Measurements from ENCODE around the gene GGPS1. TPM values are rescaled to one million over a fixed set of nuclear protein-coding genes. Genes with fewer than 3 reads are reported as not detected.
"Not testable (repeated sequence)": the region's sequence is repeated elsewhere in the genome, so short reads cannot be mapped to it uniquely, and the experiment has no call there.

Gene GGPS1
- total RNA-seq, 2 experiments from 2014 or later: 35.6 to 37.4 TPM

DNA sequence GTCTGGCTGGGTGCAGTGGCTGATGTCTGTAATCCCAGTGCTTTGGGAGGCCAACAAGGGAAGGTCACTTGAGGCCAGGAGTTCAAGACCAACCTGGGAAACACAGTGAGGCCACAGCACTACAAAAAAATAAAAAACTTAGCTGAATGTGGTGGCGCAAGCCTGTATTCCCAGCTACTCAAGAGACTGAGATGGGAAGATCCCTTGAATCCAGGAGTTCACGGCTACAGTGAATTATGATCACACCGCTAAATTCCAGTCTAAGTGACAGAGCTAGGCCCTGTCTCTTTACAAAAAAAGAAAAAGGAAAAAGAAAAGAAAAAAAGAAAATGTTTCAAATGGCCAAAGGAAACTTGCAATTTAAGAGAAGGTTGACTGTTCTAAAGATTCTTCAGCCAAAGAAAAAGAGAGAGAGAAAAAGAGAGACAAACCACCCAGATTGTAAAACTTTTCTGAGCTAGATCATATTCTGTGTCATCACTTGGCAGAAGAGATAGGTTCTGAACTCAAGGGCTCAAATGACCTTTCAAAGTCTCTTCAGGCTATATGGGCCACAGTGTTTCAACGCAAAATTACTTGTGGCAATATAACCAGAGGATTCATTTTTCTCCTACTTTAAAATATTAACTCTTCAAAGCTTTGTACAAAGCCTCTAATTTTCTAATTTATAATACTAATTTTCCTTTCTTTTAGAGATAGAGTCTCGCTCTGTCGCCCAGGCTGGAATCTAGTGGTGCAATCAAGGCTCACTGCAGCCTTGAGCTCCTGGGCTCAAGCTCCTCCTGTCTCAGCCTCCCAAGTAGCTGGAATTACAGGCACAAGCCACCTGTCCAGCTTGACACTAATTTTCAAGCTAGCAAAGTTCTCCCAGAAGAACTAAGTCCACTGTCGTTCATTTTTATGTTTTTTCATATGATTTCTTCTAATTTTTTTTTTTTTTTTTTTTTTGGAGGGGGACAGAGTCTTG lies 20.9 kb upstream of the GGPS1 start:
- H3K9me3 Mint-ChIP-seq (ENCODE audit: low read depth): no peaks in the 10 kb centered on the region
- no peak overlapping the region for H3K4me3 Mint-ChIP-seq
- intact Hi-C loops (cut with DNase I, micrococcal nuclease): no loop called here
- H3K4me1 Mint-ChIP-seq: peaks cover 59% of the 10 kb centered on the region
- H3K27me3 Mint-ChIP-seq: no peaks in the 10 kb centered on the region
- DNase-seq (no peak), ATAC-seq (no peak)
- H3K27ac Mint-ChIP-seq: peak overlapping the region; percentile 28
- CTCF ChIA-PET: interaction anchor here (0.6 to 2.0 kb wide), 9 partner anchors 11 to 195 kb away, joined by 3 to 6 read pairs (median 3); no protein-coding TSS in a partner anchor
- POLR2A ChIA-PET: interaction anchor here (1.0 kb wide), 1 partner anchor 10 kb away, joined by 5 read pairs; no protein-coding TSS in a partner anchor
- H3K36me3 Mint-ChIP-seq (ENCODE audit: low read depth): peaks cover 14% of the 10 kb centered on the region

DNA sequence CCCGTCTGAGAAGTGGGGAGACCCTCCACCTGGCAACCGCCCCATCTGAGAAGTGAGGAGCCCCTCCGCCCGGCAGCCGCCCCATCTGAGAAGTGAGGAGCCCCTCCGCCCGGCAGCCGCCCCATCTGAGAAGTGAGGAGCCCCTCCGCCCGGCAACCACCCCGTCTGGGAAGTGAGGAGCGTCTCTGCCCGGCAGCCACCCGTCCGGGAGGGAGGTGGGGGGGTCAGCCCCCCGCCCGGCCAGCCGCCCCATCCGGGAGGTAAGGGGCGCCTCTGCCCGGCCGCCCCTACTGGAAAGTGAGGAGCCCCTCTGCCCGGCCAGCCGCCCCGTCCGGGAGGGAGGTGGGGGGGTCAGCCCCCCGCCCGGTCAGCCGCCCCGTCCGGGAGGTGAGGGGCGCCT lies 19.2 kb upstream of the GGPS1 start:
- H3K36me3 Mint-ChIP-seq (ENCODE audit: low read depth): peaks cover 17% of the 10 kb centered on the region
- H3K4me3 Mint-ChIP-seq; POLR2A ChIA-PET; H3K9me3 Mint-ChIP-seq (ENCODE audit: low read depth); H3K27ac Mint-ChIP-seq; H3K27me3 Mint-ChIP-seq; ATAC-seq; CTCF ChIA-PET; DNase-seq; intact Hi-C loops (cut with DNase I, micrococcal nuclease): not testable (repeated sequence)
- peaks cover 68% of the 10 kb centered on the region for H3K4me1 Mint-ChIP-seq

DNA sequence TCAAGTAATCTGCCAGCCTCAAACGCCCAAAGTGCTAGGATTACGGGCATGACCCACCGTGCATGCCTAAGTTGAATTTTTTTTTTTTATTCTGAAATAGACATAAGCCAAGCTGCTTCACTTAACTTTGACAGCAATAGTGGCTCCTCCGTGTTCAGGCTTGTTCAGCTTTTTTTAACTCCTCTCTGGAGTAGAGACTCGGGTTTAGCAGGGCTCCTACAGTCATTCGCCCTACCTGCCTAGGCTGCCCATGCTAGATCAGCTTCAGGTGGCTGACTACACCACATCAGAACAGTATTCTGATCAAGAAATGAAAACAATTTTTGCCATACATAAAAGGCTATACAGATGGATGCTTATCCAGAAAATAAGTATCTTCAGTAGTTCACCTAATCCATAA lies 15.1 kb upstream of the GGPS1 start:
- ChIA-PET POLR2A (interaction anchor here (1.3 to 1.6 kb wide), 2 partner anchors 9 kb away, joined by 3 to 4 read pairs; no protein-coding TSS in a partner anchor), CTCF (interaction anchor here (0.6 to 2.7 kb wide), 3 partner anchors 12 to 110 kb away, joined by 3 to 13 read pairs (median 3); no protein-coding TSS in a partner anchor)
- intact Hi-C loops (cut with DNase I, micrococcal nuclease): no loop called here
- ATAC-seq: peak; percentile 39
- H3K27ac Mint-ChIP-seq: peak overlapping the region; percentile 73
- H3K27me3 Mint-ChIP-seq: no peaks in the 10 kb centered on the region
- H3K36me3 Mint-ChIP-seq (ENCODE audit: low read depth): peaks cover 11% of the 10 kb centered on the region
- peak overlapping the region; percentile 48 for H3K4me3 Mint-ChIP-seq
- no peaks in the 10 kb centered on the region for H3K9me3 Mint-ChIP-seq (ENCODE audit: low read depth)
- DNase-seq: no peak
- peaks cover 58% of the 10 kb centered on the region for H3K4me1 Mint-ChIP-seq

DNA sequence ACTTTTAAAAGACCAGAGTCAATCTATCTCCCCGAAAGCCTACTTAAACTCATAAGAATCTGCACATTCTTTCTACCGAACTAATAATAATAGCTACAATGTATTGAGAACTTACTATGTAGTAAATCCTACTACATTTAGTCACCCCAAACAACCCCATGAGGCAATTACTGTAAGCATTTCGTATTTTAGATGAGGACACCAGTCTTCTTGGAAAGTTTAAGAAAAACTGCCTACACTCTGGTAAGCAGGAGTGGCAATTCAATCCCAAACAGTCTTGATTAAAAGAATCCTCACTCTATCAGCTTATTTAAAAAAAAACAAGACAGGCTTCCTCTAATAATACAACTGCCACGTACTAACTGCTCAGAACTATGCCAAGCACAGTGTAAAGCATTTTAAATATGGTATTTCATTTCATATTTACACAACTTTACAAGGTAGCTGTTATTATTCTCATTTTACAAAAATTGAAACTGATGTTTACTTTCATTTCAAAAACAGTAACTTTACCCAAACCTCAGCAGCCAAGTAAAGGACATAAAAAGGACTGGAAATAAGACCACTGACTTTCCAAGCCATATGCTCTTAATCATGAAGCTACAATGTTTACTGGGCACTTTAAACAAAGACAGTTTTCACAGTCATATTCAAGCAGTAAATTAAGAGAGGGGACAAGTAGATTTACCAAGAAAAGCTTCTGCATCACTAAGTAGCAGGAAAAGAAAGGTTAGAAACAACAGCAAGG lies 14.3 kb upstream of the GGPS1 start:
- peak; percentile 16 for ATAC-seq
- intact Hi-C loops (cut with DNase I, micrococcal nuclease): no loop called here
- no peaks in the 10 kb centered on the region for H3K9me3 Mint-ChIP-seq (ENCODE audit: low read depth)
- H3K4me1 Mint-ChIP-seq: peaks cover 66% of the 10 kb centered on the region
- no peak for DNase-seq
- no peaks in the 10 kb centered on the region for H3K27me3 Mint-ChIP-seq
- H3K27ac Mint-ChIP-seq: peak overlapping the region; percentile 73
- peak overlapping the region; percentile 27 for H3K4me3 Mint-ChIP-seq
- ChIA-PET POLR2A (interaction anchor here (1.6 kb wide), 1 partner anchor 9 kb away, joined by 3 read pairs; no protein-coding TSS in a partner anchor), CTCF (interaction anchor here (0.8 to 2.7 kb wide), 4 partner anchors 9 to 22 kb away, joined by 3 to 13 read pairs (median 8); no protein-coding TSS in a partner anchor)
- H3K36me3 Mint-ChIP-seq (ENCODE audit: low read depth): peaks cover 20% of the 10 kb centered on the region

DNA sequence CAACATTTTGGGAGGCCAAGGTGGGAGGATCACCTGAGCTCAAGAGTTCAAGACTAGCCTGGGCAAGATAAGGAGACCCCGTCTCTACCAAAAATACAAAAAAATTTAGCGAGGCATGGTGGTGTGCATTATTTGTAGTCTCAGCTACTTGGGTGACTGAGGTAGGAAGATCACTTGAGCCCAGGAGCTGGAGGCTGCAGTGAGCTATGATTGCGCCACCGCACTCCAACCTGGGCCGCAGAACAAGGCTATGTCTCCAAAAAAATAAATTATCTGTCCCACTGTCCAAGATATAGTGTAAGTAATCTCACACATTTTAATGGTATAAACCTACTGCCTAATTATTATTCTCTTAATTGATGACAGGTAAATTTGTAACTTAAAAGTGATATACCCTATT lies 13.2 kb upstream of the GGPS1 start:
- H3K9me3 Mint-ChIP-seq (ENCODE audit: low read depth): no peaks in the 10 kb centered on the region
- no peak overlapping the region for H3K4me3 Mint-ChIP-seq
- peaks cover 68% of the 10 kb centered on the region for H3K4me1 Mint-ChIP-seq
- ChIA-PET CTCF (interaction anchor here (0.7 to 2.7 kb wide), 3 partner anchors 10 to 39 kb away, joined by 3 to 13 read pairs (median 13); no protein-coding TSS in a partner anchor), POLR2A (interaction anchor here (1.0 kb wide), 2 partner anchors 10 to 12 kb away, joined by 5 to 6 read pairs; partner anchors contain the start of gene ARID4B)
- ATAC-seq: no peak
- H3K36me3 Mint-ChIP-seq (ENCODE audit: low read depth): peaks cover 23% of the 10 kb centered on the region
- no peaks in the 10 kb centered on the region for H3K27me3 Mint-ChIP-seq
- H3K27ac Mint-ChIP-seq: no peak overlapping the region
- no peak for DNase-seq
- intact Hi-C loops (cut with DNase I, micrococcal nuclease): no loop called here

DNA sequence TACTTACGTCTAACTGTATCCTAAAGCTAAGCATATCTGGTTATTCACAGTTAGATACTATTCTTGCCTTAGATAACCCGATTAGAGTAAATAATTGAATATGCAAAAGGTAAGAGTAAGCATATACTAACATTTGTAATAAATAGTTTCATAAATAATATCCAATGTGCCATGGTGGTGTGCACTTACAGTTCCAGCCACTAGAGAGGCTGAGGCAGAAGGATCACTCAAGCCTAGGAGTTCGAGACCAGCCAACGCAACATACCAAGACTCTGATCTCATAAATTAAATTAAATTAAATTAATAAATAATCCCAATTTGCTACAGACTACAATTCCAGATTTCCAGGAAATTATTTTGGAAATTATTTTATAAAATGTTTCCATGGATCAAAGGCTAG lies 12.6 kb upstream of the GGPS1 start:
- H3K27me3 Mint-ChIP-seq: no peaks in the 10 kb centered on the region
- H3K4me1 Mint-ChIP-seq: peaks cover 71% of the 10 kb centered on the region
- intact Hi-C loops (cut with DNase I, micrococcal nuclease): no loop called here
- H3K4me3 Mint-ChIP-seq: no peak overlapping the region
- ChIA-PET CTCF (interaction anchor here (0.7 to 2.7 kb wide), 2 partner anchors 9 to 40 kb away, joined by 3 to 13 read pairs; no protein-coding TSS in a partner anchor), POLR2A (interaction anchor here (1.0 kb wide), 2 partner anchors 10 to 12 kb away, joined by 5 to 6 read pairs; partner anchors contain the start of gene ARID4B)
- peaks cover 29% of the 10 kb centered on the region for H3K36me3 Mint-ChIP-seq (ENCODE audit: low read depth)
- H3K27ac Mint-ChIP-seq: no peak overlapping the region
- ATAC-seq: no peak
- H3K9me3 Mint-ChIP-seq (ENCODE audit: low read depth): no peaks in the 10 kb centered on the region
- DNase-seq: no peak

DNA sequence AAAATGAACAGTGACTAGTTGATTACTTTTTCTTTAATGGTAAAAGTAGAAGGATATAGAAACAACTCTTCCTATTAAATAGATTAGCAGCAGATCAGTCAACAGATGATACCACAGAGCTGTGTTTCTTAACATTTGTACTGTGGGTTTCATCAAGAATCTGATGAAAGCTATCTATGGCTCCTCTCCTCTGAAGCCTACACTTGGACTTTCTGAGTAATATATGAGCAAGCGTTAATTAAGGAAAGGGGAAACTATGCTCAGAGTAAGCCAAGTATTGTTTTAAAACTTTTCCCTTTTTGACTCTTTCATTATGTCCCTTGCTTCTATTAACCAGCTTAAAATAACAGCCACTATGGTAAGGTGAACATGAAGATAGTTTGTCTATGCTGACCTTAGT lies 11.2 kb upstream of the GGPS1 start:
- POLR2A ChIA-PET: interaction anchor here (0.7 to 1.3 kb wide), 4 partner anchors 10 to 711 kb away, joined by 3 to 5 read pairs (median 4); partner anchors contain the start of genes ARID4B and GGPS1
- peak; percentile 75 for ATAC-seq
- intact Hi-C loops (cut with DNase I, micrococcal nuclease): loop anchor here in 1 of 2 experiments (1.0 kb wide), 1 partner anchor 8 kb away; no protein-coding TSS in a partner anchor
- CTCF ChIA-PET: interaction anchor here (0.8 to 1.7 kb wide), 5 partner anchors 8 to 100 kb away, joined by 3 to 8 read pairs (median 4); partner anchors contain the start of gene GGPS1
- H3K27ac Mint-ChIP-seq: peak overlapping the region; percentile 84
- no peak for DNase-seq
- H3K4me1 Mint-ChIP-seq: peaks cover 76% of the 10 kb centered on the region
- no peaks in the 10 kb centered on the region for H3K27me3 Mint-ChIP-seq
- no peaks in the 10 kb centered on the region for H3K9me3 Mint-ChIP-seq (ENCODE audit: low read depth)
- no peak overlapping the region for H3K4me3 Mint-ChIP-seq
- H3K36me3 Mint-ChIP-seq (ENCODE audit: low read depth): peaks cover 33% of the 10 kb centered on the region

DNA sequence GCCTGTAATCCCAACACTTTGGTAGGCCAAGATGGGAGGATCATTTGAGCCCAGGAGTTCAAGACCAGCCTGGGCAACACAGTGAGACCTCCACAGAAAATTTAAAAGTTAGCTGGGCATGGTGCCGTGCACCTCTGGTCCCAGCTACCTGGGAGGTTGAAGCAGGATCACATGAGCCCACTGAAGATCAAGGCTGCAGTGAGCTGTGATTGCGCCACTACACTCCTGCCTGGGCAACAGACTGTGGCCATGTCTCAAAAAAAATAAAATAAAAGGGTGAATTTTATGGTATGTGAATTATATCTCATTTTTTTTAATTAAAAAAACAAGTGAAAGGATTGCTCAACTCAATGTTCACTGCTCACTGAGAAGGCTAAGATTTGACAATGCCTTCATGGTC lies 9.1 kb upstream of the GGPS1 start:
- ATAC-seq (no peak), DNase-seq (no peak)
- H3K4me3 Mint-ChIP-seq: no peak overlapping the region
- peaks cover 70% of the 10 kb centered on the region for H3K4me1 Mint-ChIP-seq
- peaks cover 34% of the 10 kb centered on the region for H3K36me3 Mint-ChIP-seq (ENCODE audit: low read depth)
- intact Hi-C loops (cut with DNase I, micrococcal nuclease): no loop called here
- no peak overlapping the region for H3K27ac Mint-ChIP-seq
- ChIA-PET CTCF (interaction anchor here (0.8 to 1.7 kb wide), 3 partner anchors 12 to 60 kb away, joined by 3 to 8 read pairs (median 4); no protein-coding TSS in a partner anchor), POLR2A (interaction anchor here (1.9 kb wide), 1 partner anchor 9 kb away, joined by 9 read pairs; the partner anchor contains the start of genes ARID4B and GGPS1)
- no peaks in the 10 kb centered on the region for H3K27me3 Mint-ChIP-seq
- H3K9me3 Mint-ChIP-seq (ENCODE audit: low read depth): no peaks in the 10 kb centered on the region

DNA sequence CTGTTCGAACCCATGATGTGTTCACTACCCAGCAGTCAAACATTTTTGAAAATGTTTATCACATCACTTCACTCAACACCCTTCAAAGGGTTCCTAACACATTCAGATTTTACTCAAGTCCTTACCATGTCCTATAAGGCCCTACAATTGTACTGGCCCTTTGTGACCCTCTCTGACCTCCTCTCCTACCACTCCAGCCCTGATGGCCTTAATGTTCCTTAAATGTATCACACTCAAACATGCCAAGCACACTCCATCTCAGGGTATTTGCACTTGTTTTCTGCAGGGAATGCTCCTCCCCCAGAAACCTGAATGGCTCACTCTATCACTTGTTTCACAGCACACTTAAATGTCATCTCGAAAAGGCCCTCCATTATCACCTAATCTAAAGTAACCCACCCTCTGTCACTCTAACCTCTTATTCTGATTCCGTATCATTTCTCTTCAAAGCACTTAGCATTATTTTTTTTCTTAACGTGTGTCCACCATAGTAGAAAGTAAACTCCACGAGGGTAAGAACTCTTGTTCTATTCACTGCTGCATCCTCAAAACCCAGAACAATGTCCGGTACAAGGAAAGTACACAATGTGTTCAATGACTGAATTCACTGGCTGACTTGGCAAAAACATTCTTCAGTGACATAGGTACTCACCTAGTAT lies 7.7 kb upstream of the GGPS1 start:
- CTCF ChIA-PET: no interaction called here
- ATAC-seq: no peak
- intact Hi-C loops (cut with DNase I, micrococcal nuclease): no loop called here

DNA sequence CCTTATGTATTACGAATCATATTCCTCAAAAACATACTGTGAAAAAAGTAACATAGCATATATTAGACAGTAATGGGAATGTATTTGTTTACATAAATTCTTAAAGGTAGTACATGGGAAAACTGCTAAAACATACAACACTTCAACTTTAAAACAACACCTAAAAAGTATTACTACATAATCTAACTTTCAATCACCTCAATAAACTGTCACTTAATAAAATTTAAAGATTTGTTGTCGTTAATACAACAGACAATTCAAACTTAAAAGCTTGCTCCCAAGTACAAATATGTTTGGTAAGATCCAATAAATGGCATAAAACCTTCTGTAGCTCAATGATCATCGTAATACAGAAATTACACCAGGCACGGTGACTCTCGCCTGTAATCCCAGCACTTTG lies 4.1 kb upstream of the GGPS1 start:
- Mint-ChIP-seq H3K27ac (peak overlapping the region; percentile 66), H3K27me3 (no peaks in the 10 kb centered on the region), H3K4me3 (peak overlapping the region; percentile 64), H3K9me3 (ENCODE audit: low read depth) (no peaks in the 10 kb centered on the region), H3K36me3 (ENCODE audit: low read depth) (peaks cover 42% of the 10 kb centered on the region), H3K4me1 (peaks cover 53% of the 10 kb centered on the region)
- ATAC-seq (no peak), DNase-seq (no peak)
- intact Hi-C loops (cut with DNase I, micrococcal nuclease): no loop called here
- ChIA-PET CTCF (interaction anchor here (0.9 to 2.3 kb wide), 5 partner anchors 10 to 92 kb away, joined by 3 to 13 read pairs (median 5); no protein-coding TSS in a partner anchor), POLR2A (interaction anchor here (0.8 kb wide), 1 partner anchor 24 kb away, joined by 4 read pairs; no protein-coding TSS in a partner anchor)

More for the DNA sequence above, 7.7 kb upstream of the GGPS1 start:
- Mint-ChIP-seq H3K36me3 (ENCODE audit: low read depth) (peaks cover 42% of the 10 kb centered on the region), H3K27me3 (no peaks in the 10 kb centered on the region), H3K4me1 (peaks cover 70% of the 10 kb centered on the region), H3K27ac (peak overlapping the region; percentile 35), H3K9me3 (ENCODE audit: low read depth) (no peaks in the 10 kb centered on the region), H3K4me3 (no peak overlapping the region)
- POLR2A ChIA-PET: interaction anchor here (0.6 kb wide), 1 partner anchor 19 kb away, joined by 4 read pairs; no protein-coding TSS in a partner anchor
- DNase-seq: no peak
